WTC11 (cell line): ENCODE measurements around the gene MAPKAP1.

Experiments
- FOXJ3 ChIP-seq: sonication (generic); formaldehyde crosslinking; IDR thresholded peaks from 2 replicates; pipeline ENCODE4 v1.9.0; 2021; ENCODE audit warnings: missing genetic modification reagents, mild to moderate bottlenecking, borderline replicate concordance
- NFE2L1 ChIP-seq: sonication (generic); formaldehyde crosslinking; IDR thresholded peaks from 2 replicates; pipeline ENCODE4 v1.8.1; 2023; ENCODE audit warnings: missing genetic modification reagents
- TCF7 ChIP-seq: sonication (generic); formaldehyde crosslinking; IDR thresholded peaks from 2 replicates; pipeline ENCODE4 v1.8.0; 2022; ENCODE audit warnings: mild to moderate bottlenecking, low read depth, missing genetic modification reagents, moderate library complexity
- ZNF232 ChIP-seq: sonication (generic); formaldehyde crosslinking; IDR thresholded peaks from 2 replicates; pipeline ENCODE4 v1.8.0; 2022; ENCODE audit warnings: mild to moderate bottlenecking, missing genetic modification reagents
- TF ChIP-seq, protein P1 (sequence below): fragments of 200-600 bp; IDR thresholded peaks from 2 replicates; pipeline ENCODE4 v1.8.0; 2022; ENCODE audit warnings: antibody characterized with exemption
- TF ChIP-seq, protein P2 (sequence below): sonication (generic); formaldehyde crosslinking; IDR thresholded peaks from 2 replicates; pipeline ENCODE4 v1.8.1; 2023; ENCODE audit warnings: mild to moderate bottlenecking, moderate library complexity, missing genetic modification reagents
- TF ChIP-seq, protein P3 (sequence below): sonication (generic); formaldehyde crosslinking; IDR thresholded peaks from 2 replicates; pipeline ENCODE4 v1.8.1; 2022; ENCODE audit warnings: mild to moderate bottlenecking, missing genetic modification reagents, moderate library complexity, borderline replicate concordance
- TF ChIP-seq, protein P4 (sequence below): sonication (generic); formaldehyde crosslinking; IDR thresholded peaks from 2 replicates; pipeline ENCODE4 v1.8.0; 2022; ENCODE audit warnings: mild to moderate bottlenecking, missing genetic modification reagents

DNA sequence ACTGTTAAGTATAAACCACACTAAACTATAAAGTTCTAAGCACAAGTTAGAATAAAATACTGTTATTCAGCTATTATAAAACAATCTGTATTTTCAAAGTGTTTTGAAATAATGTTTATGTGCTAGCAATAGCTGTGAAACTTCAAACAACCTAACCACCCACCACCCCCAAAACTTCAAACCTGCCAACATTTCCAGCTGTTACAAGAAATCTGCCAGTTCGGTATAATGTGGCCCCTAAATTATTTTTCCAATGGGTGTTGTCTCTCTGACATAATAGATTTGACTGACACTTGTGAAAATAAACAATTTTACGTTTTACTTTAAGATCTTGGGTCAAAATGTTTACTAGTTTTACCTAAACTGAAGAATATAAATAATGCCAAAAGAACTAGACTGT lies 24.7 kb downstream of the MAPKAP1 start:
- TF ChIP-seq, protein P1, sequence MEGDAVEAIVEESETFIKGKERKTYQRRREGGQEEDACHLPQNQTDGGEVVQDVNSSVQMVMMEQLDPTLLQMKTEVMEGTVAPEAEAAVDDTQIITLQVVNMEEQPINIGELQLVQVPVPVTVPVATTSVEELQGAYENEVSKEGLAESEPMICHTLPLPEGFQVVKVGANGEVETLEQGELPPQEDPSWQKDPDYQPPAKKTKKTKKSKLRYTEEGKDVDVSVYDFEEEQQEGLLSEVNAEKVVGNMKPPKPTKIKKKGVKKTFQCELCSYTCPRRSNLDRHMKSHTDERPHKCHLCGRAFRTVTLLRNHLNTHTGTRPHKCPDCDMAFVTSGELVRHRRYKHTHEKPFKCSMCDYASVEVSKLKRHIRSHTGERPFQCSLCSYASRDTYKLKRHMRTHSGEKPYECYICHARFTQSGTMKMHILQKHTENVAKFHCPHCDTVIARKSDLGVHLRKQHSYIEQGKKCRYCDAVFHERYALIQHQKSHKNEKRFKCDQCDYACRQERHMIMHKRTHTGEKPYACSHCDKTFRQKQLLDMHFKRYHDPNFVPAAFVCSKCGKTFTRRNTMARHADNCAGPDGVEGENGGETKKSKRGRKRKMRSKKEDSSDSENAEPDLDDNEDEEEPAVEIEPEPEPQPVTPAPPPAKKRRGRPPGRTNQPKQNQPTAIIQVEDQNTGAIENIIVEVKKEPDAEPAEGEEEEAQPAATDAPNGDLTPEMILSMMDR = no peak
- TF ChIP-seq, protein P2, sequence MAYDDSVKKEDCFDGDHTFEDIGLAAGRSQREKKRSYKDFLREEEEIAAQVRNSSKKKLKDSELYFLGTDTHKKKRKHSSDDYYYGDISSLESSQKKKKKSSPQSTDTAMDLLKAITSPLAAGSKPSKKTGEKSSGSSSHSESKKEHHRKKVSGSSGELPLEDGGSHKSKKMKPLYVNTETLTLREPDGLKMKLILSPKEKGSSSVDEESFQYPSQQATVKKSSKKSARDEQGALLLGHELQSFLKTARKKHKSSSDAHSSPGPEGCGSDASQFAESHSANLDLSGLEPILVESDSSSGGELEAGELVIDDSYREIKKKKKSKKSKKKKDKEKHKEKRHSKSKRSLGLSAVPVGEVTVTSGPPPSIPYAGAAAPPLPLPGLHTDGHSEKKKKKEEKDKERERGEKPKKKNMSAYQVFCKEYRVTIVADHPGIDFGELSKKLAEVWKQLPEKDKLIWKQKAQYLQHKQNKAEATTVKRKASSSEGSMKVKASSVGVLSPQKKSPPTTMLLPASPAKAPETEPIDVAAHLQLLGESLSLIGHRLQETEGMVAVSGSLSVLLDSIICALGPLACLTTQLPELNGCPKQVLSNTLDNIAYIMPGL (CRISPR knock-in tag) = no peak
- TF ChIP-seq TCF7 = no peak
- no peak for TF ChIP-seq FOXJ3
- TF ChIP-seq, protein P3, sequence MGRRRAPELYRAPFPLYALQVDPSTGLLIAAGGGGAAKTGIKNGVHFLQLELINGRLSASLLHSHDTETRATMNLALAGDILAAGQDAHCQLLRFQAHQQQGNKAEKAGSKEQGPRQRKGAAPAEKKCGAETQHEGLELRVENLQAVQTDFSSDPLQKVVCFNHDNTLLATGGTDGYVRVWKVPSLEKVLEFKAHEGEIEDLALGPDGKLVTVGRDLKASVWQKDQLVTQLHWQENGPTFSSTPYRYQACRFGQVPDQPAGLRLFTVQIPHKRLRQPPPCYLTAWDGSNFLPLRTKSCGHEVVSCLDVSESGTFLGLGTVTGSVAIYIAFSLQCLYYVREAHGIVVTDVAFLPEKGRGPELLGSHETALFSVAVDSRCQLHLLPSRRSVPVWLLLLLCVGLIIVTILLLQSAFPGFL (CRISPR knock-in tag) = no peak
- no peak for TF ChIP-seq NFE2L1 (CRISPR knock-in tag)
- TF ChIP-seq, protein P4, sequence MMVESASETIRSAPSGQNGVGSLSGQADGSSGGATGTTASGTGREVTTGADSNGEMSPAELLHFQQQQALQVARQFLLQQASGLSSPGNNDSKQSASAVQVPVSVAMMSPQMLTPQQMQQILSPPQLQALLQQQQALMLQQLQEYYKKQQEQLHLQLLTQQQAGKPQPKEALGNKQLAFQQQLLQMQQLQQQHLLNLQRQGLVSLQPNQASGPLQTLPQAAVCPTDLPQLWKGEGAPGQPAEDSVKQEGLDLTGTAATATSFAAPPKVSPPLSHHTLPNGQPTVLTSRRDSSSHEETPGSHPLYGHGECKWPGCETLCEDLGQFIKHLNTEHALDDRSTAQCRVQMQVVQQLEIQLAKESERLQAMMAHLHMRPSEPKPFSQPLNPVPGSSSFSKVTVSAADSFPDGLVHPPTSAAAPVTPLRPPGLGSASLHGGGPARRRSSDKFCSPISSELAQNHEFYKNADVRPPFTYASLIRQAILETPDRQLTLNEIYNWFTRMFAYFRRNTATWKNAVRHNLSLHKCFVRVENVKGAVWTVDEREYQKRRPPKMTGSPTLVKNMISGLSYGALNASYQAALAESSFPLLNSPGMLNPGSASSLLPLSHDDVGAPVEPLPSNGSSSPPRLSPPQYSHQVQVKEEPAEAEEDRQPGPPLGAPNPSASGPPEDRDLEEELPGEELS (CRISPR knock-in tag) = no peak
- TF ChIP-seq ZNF232 (CRISPR knock-in tag) = no peak
